Inflammatory macrophage treated with lipopolysaccharide for 4 hours (primary cell): ENCODE results near the gene EPHA7.

ENCODE experiments used
- DNase-seq: peaks from one replicate; pipeline ENCODE4 v3.0.0-alpha.2; 2020

Gene EPHA7

GRCh38 chr6:93319304-93319703, 100.1 kb downstream of the EPHA7 start:
- DNase-seq, result no peak

DNA sequence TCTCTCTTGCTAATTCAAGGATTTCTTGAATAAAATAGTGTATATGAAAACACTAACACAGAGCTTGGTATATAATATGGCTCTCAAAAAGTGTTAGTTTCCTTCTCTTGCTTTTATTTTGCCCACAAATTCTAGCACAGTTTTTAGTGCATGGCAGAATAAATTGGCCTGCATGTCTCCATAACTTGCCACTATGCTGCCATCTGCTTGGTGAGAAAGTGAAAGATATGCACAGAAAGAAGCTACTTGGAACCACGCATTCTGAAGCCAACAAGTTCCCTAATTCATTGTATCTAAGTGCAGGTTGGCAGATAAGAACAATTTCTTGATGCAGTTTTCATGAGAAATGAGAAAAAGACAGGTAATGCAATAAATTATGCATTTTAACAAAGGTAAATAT, 101.2 kb downstream of the EPHA7 start:
- DNase-seq, result no peak

- DNase-seq, result no peak
These were observed 101.8 kb downstream of the EPHA7 start for GRCh38 chr6:93317592-93317991.

DNA sequence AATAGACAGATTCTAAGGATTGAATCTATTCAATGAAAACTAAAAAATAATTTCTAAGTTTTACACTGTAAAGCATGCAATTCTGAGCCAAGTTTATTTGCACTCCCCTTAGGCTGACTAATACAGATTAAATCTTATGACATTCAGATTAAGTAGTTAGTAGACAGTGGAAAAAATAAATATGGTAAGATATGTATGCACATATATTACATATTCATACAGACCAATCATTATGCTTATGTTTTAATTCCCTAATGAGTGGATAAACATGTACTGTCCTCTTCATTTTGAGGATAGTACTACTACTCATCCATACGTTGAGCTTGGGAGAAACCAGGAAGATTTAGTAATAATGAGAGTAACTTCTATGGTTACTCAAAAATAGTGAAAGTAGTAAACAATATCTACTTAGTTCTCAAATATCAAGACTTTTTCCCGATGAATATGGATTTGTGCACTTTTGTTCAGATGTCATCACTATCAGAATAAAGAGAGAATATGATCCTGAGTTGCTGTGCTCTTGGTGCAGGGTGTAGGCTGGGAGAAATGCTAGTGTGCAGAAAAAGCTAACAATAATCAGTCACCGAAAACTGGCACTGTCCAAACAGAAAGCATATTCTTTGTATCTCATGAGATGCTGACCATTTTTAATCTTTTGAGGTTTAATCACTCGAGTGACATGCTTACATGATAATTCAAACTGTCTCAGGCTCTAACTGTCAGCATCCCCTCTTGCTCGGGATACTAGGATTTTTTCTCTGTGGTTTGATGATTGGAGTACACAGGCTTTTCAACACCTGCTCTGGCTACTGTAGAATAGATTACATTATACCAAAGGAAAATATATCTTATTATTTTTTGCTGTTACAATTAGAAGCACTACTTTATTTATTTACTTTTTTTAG, 111.6 kb downstream of the EPHA7 start:
- no peak for DNase-seq

- no peak for DNase-seq
These were observed 114.3 kb downstream of the EPHA7 start for GRCh38 chr6:93305088-93305487.

- DNase-seq, result no peak
These were observed 114.9 kb downstream of the EPHA7 start for GRCh38 chr6:93304505-93304904.

DNA sequence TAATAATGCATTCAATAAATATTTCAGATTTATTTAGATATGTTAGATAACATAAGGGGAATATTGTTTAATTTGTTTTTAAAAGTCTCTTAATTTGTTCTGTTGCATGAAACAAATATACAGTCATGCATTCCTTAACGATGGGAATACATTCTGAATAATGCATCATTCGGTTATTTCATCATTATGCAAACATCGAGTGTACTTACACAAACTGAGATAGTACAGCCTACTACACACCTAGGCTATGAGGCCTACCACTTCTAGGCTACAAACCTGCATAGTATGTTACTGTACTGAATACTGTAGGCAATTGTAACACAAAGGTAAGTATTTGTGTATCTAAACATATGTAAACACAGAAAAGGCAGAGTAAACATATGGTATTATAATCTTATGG, 118.7 kb downstream of the EPHA7 start:
- DNase-seq, result no peak

DNA sequence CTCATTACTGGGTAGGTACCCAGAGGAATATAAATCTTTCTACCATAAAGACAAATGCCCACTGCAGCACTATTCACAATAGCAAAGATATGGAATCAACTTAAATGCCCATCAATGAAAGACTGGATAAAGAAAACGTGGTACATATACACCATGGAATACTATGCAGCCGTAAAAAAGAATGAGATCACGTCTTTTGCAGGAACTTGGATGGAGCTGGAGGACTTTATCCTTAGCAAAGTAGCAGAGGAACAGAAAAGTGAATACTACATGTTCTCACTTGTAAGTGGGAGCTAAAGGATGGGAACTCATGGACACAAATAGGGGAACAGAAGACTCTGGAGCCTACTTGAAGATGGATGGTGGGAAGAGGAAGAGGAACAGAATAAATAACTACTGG, 119.7 kb downstream of the EPHA7 start:
- DNase-seq, result no peak

DNA sequence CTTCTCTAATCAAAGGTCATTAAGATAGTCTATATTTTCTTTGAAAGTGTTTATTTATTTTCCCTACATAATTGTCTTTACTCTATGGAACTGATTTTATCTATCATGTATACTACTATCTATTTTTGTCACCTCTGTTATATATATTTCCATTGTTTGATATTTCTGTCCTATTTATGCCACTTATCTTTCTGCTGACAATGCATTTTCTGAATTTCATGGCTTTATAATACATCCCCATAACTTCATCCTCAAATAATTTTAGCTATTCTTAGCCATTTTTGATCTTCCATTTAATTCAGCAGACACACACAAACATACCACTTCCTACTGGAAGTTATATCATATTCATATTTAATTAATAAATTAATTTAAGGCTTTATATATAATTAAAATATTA, 123.7 kb downstream of the EPHA7 start:
- no peak for DNase-seq

- no peak for DNase-seq
These were observed 124.5 kb downstream of the EPHA7 start for GRCh38 chr6:93294879-93295278.

GRCh38 chr6:93293872-93294271, 125.5 kb downstream of the EPHA7 start:
- no peak for DNase-seq

GRCh38 chr6:93293460-93293859, 125.9 kb downstream of the EPHA7 start:
- no peak for DNase-seq

GRCh38 chr6:93282521-93283031, 136.8 kb downstream of the EPHA7 start:
- no peak for DNase-seq

DNA sequence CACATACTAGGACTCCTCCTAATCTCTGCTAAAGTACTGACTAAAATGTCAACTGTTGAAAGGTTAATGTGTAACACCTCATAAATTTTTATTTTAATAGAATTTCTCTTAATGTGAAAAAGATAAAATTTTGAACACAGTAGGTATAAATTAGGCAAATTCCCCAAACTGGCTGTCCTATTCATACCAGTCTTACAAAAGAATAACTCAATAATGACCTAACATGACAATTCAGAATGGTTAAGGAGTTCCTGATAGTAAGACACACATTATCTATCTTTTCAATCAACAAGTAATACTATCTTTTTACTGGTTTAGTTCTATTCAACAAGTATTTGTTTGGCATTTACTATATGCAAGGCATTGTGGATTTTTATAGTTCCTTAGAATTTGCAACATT, 141.1 kb downstream of the EPHA7 start:
- DNase-seq, result no peak

GRCh38 chr6:93272896-93273295, 146.5 kb downstream of the EPHA7 start:
- no peak for DNase-seq

DNA sequence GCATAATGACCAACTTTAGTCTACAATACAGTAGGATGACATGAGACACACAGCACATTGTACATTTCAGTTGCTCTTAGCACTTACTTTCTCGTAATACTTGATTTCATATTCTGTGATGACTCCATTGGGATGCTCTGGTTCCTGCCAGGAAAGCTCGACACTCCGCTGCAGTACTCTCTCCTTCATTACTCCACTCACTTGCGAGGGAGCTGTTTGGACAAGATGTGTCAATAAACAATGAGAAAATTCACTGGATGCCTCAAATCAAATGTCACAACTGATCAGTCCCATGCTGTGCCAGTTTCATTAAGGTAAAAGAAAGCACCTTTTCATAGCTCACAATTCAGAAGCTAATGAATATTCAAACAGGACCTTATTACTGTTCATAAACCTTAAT, 147.1 kb downstream of the EPHA7 start:
- no peak for DNase-seq

GRCh38 chr6:93266116-93266817, 153.1 kb downstream of the EPHA7 start:
- no peak for DNase-seq

- no peak for DNase-seq
These were observed 158.5 kb downstream of the EPHA7 start for GRCh38 chr6:93260881-93261280.

- DNase-seq, result no peak
These were observed 160.0 kb downstream of the EPHA7 start for GRCh38 chr6:93259332-93259731.

DNA sequence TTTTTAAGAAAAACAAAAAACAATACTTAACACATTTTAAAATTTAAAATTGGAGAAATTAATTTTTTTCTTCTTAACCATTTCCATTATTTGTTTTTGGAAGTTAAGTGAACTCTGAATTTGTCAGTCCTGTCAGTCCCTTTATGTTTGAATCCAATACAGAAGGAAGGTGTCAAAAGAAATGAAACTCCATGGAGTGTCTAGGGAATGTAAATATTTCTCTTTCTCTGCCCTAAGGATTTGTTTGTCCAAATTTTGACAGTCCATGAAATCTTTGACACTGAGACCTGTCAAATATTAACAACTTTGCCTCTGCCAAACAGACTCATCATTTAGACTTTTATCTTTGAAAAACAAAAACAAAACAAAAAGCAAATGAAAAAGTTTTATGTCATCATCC, 166.4 kb downstream of the EPHA7 start:
- DNase-seq, result no peak

GRCh38 chr6:93248631-93249030, 170.7 kb downstream of the EPHA7 start:
- DNase-seq, result no peak

DNA sequence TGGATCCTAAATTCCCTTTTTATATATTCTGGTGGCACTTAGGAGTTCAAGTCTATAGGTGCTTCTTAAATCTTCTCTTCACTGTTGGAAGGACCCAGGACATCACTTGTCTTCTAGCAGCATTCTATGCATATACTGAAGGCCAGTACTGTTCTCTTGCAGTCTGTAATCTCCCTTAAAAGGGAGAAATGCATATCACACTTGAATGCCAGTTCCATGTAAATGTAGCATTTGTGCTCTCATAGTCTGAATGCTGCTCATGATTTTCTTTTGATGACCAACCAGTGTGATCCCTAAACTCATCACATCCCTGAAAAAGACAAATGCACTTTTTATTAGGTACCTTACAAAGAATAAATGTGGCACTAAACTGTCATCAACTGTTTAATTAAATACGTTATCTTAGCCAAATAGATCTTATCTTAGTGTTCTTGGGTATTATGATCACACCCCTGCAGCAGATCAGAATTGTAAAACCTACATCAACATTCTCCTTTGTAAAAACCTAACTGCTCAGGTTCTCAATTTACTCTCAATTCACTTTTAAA, 176.1 kb downstream of the EPHA7 start:
- DNase-seq, result no peak

- no peak for DNase-seq
These were observed 177.3 kb downstream of the EPHA7 start for GRCh38 chr6:93242049-93242448.

DNA sequence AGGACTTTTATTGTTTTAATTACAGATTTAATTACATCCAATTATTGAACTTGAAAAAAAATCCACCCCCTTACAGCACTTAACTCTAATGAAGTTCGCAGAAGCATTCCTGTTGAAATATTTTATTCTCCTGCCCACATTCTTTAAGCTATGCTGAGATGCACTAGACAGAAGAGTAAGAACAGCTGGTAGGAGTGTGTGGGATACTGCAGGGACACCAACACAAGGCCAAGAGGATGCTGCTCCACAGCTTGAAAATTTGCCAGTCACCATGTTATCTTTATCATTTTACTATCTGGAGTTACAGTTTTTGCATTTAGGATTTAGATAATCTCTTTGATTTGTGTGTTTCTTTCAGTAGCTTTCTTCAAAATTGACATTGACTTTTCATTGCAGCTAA, 180.7 kb downstream of the EPHA7 start:
- no peak for DNase-seq
